HG02981 (cell line): ENCODE data around the gene AUTS2.
"Not testable (repeated sequence)": the region's sequence is repeated elsewhere in the genome, so short reads cannot be mapped to it uniquely, and the experiment has no call there.

ENCODE experiments used
- ATAC-seq: cut with Tn5 transposase; IDR thresholded peaks from one replicate; pipeline ENCODE4 v1.9.1; 2021; ENCODE audit warnings: mild to moderate bottlenecking, moderate library complexity; ENCODE audit not compliant: unreplicated experiment

The AUTS2 gene

DNA sequence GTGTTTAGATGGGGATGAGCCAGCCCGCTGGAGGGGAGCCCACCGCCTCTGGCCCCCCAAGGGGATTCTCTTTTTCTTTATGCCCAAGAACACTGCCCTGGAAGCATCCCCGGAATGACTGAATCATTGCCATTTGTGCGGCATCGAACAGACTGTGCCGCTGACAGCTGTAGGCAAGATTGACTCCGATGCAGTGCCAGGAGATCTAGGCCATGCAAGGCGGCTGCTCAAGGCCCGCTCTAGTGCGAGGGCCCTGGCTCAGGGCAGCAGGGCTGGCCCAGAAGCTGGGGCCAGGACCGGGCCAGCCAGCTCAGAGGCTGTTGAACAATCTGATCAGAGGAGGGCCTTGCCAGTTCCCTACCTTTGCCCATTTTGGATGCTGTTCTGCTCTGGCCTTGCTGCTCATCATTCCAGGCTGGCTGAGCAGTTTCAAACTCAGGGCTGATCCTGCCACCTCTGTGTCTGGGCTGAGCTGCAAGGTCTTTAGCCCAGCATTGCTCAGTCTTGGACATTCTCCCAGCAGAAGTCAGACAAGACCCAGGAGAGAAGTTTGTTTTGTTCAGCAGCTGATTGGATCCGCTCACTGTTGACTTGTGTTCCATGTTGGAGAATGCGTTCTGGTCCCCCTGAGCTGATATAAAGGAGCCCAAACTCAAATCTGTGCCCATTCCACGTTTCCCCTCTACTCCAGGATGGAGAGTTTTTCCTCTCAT, 1048.4 kb downstream of the AUTS2 start:
- ATAC-seq, result no peak

DNA sequence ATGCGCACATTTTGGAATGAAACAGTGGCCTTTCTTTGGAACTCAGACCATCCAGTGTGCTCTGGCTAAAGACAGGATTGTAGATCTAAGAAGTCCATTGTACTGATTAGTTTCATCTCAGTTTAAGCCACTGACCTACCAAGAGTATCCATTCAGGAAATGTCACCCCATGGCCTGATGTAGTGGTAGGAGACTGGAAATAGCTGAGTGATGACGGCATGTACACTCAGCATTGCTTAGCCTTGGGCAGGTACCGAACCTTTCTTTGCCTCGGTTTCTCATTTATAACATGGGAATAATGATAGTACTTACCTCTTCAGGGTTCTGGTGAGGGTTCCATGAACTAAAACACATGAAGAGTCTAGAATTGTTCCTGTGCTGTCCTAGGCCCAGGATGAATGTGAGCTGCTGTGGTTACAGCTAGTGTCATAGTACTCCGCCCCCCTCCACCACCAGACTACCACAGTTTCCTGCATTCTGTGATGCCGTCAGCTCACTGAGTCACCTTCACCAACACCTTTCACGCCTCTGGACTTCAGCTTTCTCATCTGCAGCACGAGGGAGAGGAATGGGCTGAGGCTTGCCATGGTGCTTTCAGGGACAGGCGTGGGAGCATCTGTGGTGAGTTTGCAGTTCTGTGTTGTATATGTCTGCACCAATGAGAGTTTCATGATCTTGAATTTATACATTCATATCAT, 1049.7 kb downstream of the AUTS2 start:
- ATAC-seq, result peak; percentile 91

DNA sequence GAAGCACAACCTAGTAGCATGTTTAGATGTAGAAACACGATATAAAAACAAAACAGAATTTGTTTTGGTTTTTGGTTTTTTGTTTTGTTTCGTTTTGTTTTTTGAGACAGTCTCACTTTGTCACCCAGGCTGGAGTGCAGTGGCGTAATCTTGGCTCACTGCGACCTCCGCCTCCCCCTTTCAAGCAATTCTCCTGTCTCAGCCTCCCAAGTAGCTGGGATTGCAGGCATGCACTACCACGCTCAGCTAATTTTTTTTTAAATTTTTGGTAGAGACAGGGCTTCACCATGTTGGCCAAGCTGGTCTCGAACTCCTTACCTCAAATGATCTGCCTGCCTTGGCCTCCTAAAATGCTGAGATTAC, 1050.2 kb downstream of the AUTS2 start:
- ATAC-seq, result not testable (repeated sequence)

GRCh38 chr7:70649323-70649722, 1051.0 kb downstream of the AUTS2 start:
- no peak for ATAC-seq

GRCh38 chr7:70654146-70654545, 1055.9 kb downstream of the AUTS2 start:
- ATAC-seq, result no peak

DNA sequence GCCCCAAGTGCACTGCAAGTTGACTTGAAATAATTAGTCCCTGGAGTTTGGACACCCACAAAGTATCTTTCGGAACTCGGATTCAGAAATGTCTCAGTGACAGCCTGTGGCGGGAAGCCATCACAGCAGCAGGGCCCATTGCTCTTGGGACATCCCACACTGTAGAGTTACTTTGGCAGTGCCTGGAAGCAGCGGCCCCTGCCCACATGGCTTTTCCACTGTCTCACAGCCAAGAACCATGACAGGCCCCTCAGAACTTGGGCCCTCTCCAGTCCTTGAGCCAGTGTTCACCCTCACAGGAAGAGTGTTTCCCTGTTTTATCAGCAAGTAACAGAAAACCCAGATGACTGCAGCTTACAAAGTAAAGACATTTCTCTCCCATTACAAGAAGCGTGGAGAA, 1056.7 kb downstream of the AUTS2 start:
- ATAC-seq, result no peak

- ATAC-seq, result no peak
Observed at GRCh38 chr7:70655694-70656093, 1057.4 kb downstream of the AUTS2 start.

- no peak for ATAC-seq
Observed at GRCh38 chr7:70657571-70657970, 1059.3 kb downstream of the AUTS2 start.

DNA sequence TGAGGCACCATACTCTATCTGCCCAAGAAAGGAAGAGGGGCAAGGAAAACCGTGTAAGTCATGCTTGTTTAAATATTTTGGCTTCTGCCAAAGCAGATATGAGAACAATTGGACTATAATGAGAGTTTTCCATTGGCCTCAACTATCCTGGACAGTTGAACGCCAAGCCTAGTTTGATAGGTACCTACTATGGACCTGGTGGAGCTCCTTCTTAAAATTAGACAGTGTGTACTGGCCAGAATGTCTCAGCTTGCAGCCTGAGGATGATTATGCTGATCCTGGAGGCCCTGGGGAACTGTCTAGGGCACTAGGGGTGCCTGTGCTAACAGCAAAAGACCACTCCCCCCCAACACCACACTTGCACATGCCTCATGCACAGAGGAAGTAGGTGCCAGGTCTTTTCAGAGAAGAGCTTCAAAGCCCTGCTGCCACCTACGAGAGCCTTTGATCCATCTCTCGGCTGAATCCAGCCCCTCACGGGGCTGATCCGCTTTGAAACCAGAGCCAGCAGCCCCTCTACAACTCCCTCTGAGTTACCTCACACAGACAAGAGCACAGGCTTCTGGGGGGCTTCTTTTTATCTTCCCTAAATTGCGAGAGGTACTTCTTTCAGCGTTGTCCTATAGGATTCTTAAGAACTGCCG, 1059.8 kb downstream of the AUTS2 start:
- no peak for ATAC-seq

DNA sequence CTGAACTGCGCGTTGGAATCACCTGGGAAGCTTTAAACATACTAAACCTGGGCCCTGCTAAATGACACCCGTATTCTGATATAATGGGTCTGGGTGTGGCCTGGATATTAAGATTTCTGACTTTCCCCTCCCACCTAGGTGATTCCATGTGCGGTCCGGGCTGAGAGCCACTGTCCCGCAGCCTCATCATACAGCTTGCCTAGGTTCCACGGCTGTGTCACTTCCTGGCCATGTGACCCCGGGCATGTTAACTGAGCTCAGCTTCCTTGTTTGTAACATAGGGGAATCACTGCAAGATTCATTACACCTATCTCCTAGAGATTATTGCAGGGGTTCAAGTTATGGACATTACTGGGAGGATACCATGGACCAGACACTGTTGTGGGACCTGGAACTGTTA, 1061.0 kb downstream of the AUTS2 start:
- ATAC-seq, result no peak

- no peak for ATAC-seq
Observed at GRCh38 chr7:70660154-70660818, 1062.0 kb downstream of the AUTS2 start.

DNA sequence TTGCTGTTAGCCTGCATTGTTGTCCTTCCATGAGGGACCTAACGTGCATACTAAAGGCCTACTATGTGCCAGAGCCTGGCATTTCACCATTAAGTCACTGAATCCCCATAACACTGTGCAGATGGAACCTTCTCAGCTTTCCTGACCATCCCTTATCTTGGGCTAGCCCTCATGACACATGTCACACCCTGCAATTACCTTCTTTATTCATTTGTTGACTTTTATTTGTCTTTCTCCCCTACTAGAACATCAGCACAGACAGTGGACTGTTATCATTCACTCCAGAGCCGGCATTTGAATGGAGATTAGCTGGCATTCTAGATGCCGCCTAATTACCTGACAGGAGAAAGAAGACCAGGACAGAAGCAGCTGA, 1062.5 kb downstream of the AUTS2 start:
- no peak for ATAC-seq

DNA sequence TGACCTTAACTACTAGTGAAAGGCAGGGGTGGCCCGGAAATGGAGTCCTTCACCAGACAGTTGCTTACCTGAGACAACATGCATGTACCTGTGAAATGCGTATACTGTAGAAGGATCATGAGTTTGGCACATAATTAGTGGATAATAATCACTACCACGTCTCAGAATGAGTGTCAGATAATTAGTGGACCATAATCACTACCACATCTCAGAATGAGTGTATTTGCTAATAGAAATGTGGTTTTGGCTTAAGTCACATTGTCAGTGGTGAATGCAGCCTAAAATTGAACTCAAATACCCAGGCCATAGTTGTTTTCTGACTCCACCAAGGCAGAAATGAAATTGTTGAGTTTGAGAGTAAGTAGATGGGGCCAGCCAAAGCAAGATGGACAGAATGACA, 1065.4 kb downstream of the AUTS2 start:
- no peak for ATAC-seq

DNA sequence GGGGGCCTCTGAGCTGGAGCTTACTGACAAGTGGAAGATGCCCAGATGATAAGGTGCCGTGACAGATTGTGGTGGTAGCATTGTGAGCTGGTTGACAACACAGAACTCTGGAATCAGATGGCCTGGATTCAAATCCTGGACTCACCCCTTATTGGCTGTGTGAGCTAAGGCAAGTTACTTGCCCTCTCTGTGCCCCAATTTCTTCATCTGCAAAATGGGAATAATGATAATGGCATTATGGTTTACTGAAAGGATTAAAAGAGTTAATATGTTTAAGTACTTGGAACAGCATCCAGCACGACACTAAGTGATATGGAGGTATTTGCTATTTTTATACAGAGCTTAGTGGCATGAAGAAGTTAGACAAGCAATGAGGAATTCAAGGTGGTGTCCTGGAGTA, 1067.7 kb downstream of the AUTS2 start:
- ATAC-seq, result no peak

DNA sequence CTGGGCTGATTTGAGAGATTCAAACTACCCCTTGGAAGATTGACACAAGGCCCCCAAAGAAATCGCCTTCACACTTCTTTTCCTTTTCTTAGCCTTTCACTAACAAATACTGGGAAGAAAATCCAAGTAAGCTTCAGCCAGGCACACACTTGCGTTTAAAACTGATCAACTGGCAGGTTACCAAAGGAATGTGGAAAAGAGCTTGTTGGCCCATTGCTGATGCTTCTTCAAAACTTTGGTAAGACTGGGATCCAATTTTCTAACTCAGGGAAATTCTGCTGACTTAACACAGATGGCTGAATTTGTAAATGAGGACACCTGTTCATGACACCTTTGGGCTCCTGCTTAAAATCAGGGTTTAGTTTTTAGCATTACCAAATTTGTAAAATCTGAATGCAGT, 1069.1 kb downstream of the AUTS2 start:
- no peak for ATAC-seq

DNA sequence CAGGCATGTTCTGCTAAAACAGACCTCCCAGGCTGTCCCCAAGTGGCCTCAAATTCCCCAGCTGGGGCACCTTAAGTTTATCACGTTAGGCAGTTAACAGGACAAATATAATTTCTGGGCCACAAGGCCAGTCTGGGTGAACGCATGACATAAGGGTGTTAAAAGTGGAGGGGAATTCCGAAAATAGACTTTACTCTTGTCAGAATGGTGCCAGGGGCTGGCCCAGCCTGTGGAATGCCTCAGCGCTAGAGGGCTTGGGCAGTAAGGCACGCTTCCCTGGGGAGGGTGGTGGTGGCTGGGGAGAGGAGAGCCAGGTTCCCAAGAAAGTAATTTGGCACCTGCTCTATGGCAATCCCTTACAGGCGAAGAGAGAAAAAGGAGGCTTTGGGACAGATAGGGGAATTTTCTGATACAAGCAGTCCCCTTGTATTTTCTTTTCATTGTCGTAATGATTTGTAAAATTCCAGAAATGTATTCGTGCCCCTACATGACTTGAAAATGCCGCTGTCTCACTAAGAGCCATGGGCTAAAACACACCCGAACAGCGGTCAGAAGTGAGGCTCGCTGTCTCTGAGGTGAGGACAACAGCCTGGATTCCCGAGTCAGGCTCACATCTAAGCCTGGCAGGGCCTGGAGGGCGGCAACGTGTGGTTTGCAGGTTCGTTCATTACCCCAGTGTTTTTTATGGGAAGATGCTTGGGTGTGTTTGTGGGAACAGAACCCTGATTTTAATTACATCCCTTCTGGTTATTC, 1070.5 kb downstream of the AUTS2 start:
- ATAC-seq, result no peak

DNA sequence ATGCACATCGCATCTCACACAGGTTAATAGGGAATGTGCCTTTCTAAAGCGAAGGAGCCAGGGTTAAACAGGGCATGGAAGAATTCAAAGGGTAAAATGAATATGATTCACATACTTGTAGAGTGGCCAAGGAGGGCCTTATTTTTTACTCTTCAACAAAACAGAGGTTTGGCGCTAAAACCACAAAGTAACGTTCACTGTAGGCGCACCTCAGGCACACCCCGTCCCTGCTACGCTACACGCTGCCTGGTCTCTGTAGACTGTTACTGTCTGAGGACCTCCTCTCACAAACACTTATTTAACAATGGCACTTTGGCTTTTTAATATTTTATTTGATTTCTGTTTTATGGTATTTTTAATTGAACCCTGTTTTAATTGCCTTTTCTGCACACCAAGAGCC, 1071.6 kb downstream of the AUTS2 start:
- ATAC-seq, result no peak

- no peak for ATAC-seq
Observed at GRCh38 chr7:70670288-70670687, 1072.0 kb downstream of the AUTS2 start.

DNA sequence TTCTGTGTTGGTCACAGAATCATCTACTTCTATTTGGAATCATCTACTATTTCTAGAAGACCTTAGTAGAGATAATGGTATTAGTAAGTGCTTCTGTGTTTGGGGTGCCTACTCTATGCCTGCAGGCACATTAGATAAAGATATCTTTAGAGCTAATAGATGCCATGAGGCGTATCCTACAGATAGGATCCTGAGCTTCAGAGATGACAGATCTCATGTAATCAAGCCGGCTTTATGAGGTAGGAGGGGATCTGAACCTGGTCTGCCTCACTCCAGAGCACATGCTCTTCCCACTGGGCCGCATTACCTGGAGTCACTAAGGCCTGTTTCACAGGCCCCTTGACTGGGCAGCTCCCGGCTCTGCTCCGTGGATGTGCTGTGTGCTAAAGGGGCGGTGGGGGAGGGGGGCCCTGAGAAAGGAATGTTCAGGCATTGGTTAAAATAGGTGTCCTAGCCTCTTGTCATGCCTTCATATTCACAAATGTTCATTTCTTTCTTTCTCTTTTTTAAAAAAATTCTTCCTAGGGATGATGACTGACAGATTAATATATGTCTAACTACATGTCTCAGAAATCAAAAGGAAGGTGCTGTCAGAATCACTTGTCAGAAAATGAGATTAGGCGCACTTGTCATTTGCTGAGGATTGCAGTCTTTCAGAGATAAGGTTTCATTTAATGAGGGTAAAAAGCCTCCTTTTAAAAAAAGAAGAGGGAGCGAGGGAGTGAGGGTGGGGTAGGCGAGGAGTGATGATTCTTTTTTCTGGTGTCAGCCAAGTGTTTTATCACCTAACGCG, 1075.7 kb downstream of the AUTS2 start:
- ATAC-seq, result no peak

DNA sequence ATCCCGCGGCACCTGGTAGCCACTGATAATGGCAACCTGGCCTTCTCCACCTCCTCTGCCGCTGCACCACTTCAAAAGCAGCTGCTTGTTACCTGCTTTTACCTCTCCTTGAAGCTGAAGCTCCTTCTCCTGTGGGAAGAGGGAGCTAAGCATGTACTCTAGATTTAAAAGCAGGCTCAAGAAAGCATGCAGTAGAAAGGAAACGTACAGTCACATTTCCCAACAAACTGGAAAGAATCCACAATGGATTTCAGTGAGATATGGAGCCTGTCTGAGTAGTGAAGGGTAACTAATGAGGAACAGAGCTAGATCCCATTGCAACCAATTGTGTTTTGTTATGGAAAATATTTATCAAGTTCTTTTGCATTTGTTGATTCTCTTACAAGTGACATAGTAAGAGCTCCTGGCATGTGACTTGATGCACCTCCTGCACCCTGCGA, 1076.3 kb downstream of the AUTS2 start:
- no peak for ATAC-seq
